OCI-LY3 (cell line): Measurements from ENCODE around the gene EPS15.

Source experiments
- EZH2phosphoT487 ChIP-seq: fragments of 200-600 bp; shearing (Covaris generic); IDR thresholded peaks from 2 replicates; pipeline ENCODE4 v1.6.1; 2018; ENCODE audit warnings: antibody characterized with exemption, mixed run types, low read depth
- TF ChIP-seq, protein P1 (sequence below): fragments of 200-600, 300-600 bp; sonication (generic); IDR thresholded peaks from 2 replicates; pipeline ENCODE4 v1.5.1; 2014; ENCODE audit warnings: antibody characterized with exemption, low read length, low read depth

DNA sequence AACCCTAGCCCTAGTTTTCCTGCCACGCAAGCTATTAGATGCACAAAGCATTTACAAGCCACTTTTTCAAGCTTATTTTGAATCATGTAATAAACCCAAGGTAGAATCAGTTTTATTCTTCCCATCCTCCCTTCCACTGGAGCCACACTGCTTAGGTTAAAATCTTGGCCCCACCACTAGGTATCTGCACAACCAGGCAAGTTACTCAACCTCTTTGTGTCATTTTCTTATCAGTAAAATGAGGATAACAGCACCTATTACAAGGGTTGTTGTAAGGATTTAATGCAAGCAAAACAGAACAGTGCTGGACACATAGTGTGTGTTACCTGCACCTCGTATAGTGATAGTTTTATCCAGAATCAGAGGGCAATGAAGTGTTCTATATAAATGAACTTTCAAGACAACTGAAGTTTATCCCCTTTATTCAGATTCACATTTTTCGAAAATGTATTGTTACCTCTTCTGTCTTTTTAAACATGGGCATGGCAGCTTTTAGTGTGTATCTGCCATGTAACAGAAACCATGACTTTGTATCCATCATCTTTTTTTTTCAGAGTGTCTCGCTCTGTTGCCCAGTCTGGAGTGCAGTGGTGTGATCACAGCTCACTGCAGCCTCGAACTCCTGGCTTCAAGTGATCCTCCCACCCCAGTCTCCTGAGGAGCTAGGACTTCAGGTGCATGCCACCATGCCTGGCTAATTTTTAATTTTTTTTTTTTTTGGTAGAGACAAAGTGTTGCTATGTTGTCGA lies 171.5 kb downstream of the EPS15 start:
- TF ChIP-seq, protein P1, sequence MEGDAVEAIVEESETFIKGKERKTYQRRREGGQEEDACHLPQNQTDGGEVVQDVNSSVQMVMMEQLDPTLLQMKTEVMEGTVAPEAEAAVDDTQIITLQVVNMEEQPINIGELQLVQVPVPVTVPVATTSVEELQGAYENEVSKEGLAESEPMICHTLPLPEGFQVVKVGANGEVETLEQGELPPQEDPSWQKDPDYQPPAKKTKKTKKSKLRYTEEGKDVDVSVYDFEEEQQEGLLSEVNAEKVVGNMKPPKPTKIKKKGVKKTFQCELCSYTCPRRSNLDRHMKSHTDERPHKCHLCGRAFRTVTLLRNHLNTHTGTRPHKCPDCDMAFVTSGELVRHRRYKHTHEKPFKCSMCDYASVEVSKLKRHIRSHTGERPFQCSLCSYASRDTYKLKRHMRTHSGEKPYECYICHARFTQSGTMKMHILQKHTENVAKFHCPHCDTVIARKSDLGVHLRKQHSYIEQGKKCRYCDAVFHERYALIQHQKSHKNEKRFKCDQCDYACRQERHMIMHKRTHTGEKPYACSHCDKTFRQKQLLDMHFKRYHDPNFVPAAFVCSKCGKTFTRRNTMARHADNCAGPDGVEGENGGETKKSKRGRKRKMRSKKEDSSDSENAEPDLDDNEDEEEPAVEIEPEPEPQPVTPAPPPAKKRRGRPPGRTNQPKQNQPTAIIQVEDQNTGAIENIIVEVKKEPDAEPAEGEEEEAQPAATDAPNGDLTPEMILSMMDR: no peak
- no peak for TF ChIP-seq EZH2phosphoT487
